ENCODE data around the gene SLC6A6. TPM values are rescaled to one million over a fixed set of nuclear protein-coding genes. Genes with fewer than 3 reads are reported as not detected.

Gene SLC6A6
- polyA plus RNA-seq, 4 donors, result 6.9 to 24.1 (median 9.7) TPM

DNA sequence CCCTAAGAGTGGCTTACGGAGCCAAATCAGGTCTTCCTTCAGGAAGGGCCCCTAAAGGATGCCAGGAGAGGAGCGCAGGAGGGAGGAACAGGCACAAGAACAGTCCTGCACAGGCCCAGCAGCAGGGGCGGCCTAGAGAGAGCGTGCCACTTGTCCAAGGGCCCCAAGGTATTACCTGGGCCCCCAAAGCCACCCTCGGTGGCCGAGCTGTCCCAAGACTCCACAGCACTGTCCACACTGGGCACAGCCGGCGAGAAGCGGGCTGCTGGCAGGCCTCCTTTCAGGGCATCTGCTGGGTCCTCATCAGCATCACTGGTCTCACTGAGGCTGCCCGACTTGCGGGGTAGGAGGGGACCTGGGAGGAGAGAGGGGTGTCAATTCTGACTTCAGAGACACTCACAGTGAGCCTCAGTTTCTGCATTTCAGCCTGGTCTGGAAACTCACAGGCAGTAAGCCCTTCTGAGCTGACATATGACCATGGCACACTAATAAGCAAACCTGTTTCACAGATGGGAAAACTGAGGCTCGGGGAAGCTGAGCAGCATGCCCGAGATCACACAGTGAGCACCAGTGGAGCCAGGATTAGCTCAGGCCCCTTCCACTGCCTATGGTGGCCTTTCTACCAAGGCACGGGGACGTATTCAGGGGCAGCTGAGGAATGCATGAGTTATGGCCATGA is 104.4 kb downstream of the SLC6A6 start:
- FAIRE-seq, result no peak
- Histone ChIP-seq H3K4me1 (ENCODE audit: control insufficient read depth in 3 of 3, insufficient read depth in 2 of 3, low read depth in 1 of 3, low read length in 2 of 3) (no peaks in the 10 kb centered on the region), H3K9me3 (ENCODE audit: control insufficient read depth in 2 of 2, insufficient read depth in 1 of 2, low read depth in 1 of 2, low read length in 1 of 2) (peaks cover 0 to 8% of the 10 kb centered on the region in 2 donors), H3K27ac (ENCODE audit: low read depth in 1 of 3, low read length in 2 of 3) (no peak overlapping the region), H3K4me3 (ENCODE audit: low read depth in 1 of 3, low read length in 3 of 3) (no peak overlapping the region), H3K36me3 (ENCODE audit: control insufficient read depth in 3 of 3, insufficient read depth in 2 of 3, low read depth in 1 of 3, low read length in 3 of 3) (no peaks in the 10 kb centered on the region), H3K27me3 (ENCODE audit: control insufficient read depth in 3 of 3, insufficient read depth in 3 of 3, low read length in 3 of 3) (no peaks in the 10 kb centered on the region)
- WGBS, 3 donors, result 82 to 88% (median 85%) methylated on average over 14 to 15 of the region's 15 CpGs
- DNase-seq, result no peak

GRCh38 chr3:14507305-14507741 is 104.9 kb downstream of the SLC6A6 start:
- Histone ChIP-seq H3K4me1 (ENCODE audit: control insufficient read depth in 3 of 3, insufficient read depth in 2 of 3, low read depth in 1 of 3, low read length in 2 of 3) (no peaks in the 10 kb centered on the region), H3K27me3 (ENCODE audit: control insufficient read depth in 3 of 3, insufficient read depth in 3 of 3, low read length in 3 of 3) (peaks cover 0 to under 1% (median 0%) of the 10 kb centered on the region in 3 donors), H3K4me3 (ENCODE audit: low read depth in 1 of 3, low read length in 3 of 3) (no peak overlapping the region), H3K27ac (ENCODE audit: low read depth in 1 of 3, low read length in 2 of 3) (no peak overlapping the region), H3K9me3 (ENCODE audit: control insufficient read depth in 2 of 2, insufficient read depth in 1 of 2, low read depth in 1 of 2, low read length in 1 of 2) (peaks cover 0 to 5% of the 10 kb centered on the region in 2 donors), H3K36me3 (ENCODE audit: control insufficient read depth in 3 of 3, insufficient read depth in 2 of 3, low read depth in 1 of 3, low read length in 3 of 3) (no peaks in the 10 kb centered on the region)
- 63 to 72% (median 69%) methylated on average over 13 of the region's 13 CpGs for WGBS, 3 donors
- FAIRE-seq (no peak), DNase-seq (no peak)

DNA sequence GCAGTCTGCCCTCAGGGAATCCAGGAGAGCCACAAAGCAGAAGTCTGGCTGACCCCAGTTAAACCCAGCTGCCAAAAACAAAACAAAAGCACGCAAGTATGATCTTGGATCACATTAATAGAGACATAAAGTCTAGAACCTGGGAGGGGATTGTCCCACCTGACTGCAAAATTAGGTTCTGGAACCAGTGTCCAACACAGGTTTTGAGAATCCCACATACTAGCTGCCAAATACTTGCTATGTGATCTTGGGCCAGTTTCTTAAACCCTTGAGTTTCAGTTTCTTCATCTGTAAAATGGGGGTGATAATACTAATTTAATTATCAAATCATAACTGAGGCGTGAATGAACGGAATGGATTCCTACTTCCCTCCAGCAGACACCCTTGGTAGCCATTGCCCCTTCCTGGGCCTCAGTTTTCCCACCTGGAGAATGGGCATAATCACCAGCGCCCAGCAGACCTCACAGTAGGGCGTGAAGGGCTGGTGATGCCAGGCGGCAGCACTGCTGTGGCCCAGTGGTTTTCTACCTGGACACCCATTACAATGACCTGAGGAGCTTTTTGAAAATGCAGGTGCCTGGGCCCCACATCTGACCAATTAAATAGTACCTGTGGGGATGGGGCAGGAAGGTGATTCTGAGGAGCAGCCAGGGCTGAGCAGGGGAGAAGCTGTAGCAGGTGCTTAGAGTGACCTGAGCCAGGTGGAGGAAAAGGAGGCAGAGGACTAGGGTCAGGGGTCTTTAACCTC is 105.5 kb downstream of the SLC6A6 start:
- H3K4me3 ChIP-seq (ENCODE audit: low read depth in 1 of 3, low read length in 3 of 3), result no peak overlapping the region
- no peak overlapping the region for H3K27ac ChIP-seq (ENCODE audit: low read depth in 1 of 3, low read length in 2 of 3)
- WGBS, 3 donors, result 86 to 89% (median 87%) methylated on average over 6 of the region's 6 CpGs
- no peaks in the 10 kb centered on the region for H3K36me3 ChIP-seq (ENCODE audit: control insufficient read depth in 3 of 3, insufficient read depth in 2 of 3, low read depth in 1 of 3, low read length in 3 of 3)
- DNase-seq (no peak), FAIRE-seq (no peak)
- H3K4me1 ChIP-seq (ENCODE audit: control insufficient read depth in 3 of 3, insufficient read depth in 2 of 3, low read depth in 1 of 3, low read length in 2 of 3), result no peaks in the 10 kb centered on the region
- peaks cover 0 to 3% (median 0%) of the 10 kb centered on the region in 3 donors for H3K27me3 ChIP-seq (ENCODE audit: control insufficient read depth in 3 of 3, insufficient read depth in 3 of 3, low read length in 3 of 3)
- H3K9me3 ChIP-seq (ENCODE audit: control insufficient read depth in 2 of 2, insufficient read depth in 1 of 2, low read depth in 1 of 2, low read length in 1 of 2), result peaks cover 0 to 1% of the 10 kb centered on the region in 2 donors

DNA sequence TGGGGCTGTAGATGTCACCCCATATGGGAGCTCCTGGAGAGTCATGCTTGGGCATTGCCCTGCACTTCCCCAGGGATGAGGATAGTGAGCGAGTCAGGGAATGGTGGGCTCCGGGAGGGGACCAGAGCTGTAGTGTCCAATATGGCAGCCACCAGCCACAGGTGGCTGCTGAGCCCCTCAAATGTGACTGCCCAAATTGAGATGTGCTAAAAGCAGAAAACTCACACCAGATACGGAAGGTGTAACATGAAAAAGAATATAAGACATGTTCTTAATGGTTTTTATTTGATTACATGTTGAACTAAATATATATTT is 106.1 kb downstream of the SLC6A6 start:
- Histone ChIP-seq H3K27ac (ENCODE audit: low read depth in 1 of 3, low read length in 2 of 3) (no peak overlapping the region), H3K9me3 (ENCODE audit: control insufficient read depth in 2 of 2, insufficient read depth in 1 of 2, low read depth in 1 of 2, low read length in 1 of 2) (no peaks in the 10 kb centered on the region), H3K36me3 (ENCODE audit: control insufficient read depth in 3 of 3, insufficient read depth in 2 of 3, low read depth in 1 of 3, low read length in 3 of 3) (no peaks in the 10 kb centered on the region), H3K27me3 (ENCODE audit: control insufficient read depth in 3 of 3, insufficient read depth in 3 of 3, low read length in 3 of 3) (peaks cover 0 to 3% (median 0%) of the 10 kb centered on the region in 3 donors), H3K4me3 (ENCODE audit: low read depth in 1 of 3, low read length in 3 of 3) (no peak overlapping the region), H3K4me1 (ENCODE audit: control insufficient read depth in 3 of 3, insufficient read depth in 2 of 3, low read depth in 1 of 3, low read length in 2 of 3) (no peaks in the 10 kb centered on the region)
- DNase-seq, result no peak
- no peak for FAIRE-seq
- WGBS, 3 donors, result 41 to 54% (median 42%) methylated on average over 3 of the region's 3 CpGs

GRCh38 chr3:14508966-14509795 is 106.8 kb downstream of the SLC6A6 start:
- Histone ChIP-seq H3K36me3 (ENCODE audit: control insufficient read depth in 3 of 3, insufficient read depth in 2 of 3, low read depth in 1 of 3, low read length in 3 of 3) (no peaks in the 10 kb centered on the region), H3K4me1 (ENCODE audit: control insufficient read depth in 3 of 3, insufficient read depth in 2 of 3, low read depth in 1 of 3, low read length in 2 of 3) (no peaks in the 10 kb centered on the region), H3K27ac (ENCODE audit: low read depth in 1 of 3, low read length in 2 of 3) (no peak overlapping the region), H3K27me3 (ENCODE audit: control insufficient read depth in 3 of 3, insufficient read depth in 3 of 3, low read length in 3 of 3) (peaks cover 0 to 3% (median 0%) of the 10 kb centered on the region in 3 donors), H3K9me3 (ENCODE audit: control insufficient read depth in 2 of 2, insufficient read depth in 1 of 2, low read depth in 1 of 2, low read length in 1 of 2) (no peaks in the 10 kb centered on the region), H3K4me3 (ENCODE audit: low read depth in 1 of 3, low read length in 3 of 3) (no peak overlapping the region)
- FAIRE-seq (no peak), DNase-seq (peak; percentile 50 to 62)
- 22 to 29% (median 23%) methylated on average over 18 to 22 of the region's 22 CpGs for WGBS, 3 donors

- no peak overlapping the region for H3K27ac ChIP-seq (ENCODE audit: low read depth in 1 of 3, low read length in 2 of 3)
- DNase-seq, result no peak
- 87 to 90% (median 89%) methylated on average over 10 of the region's 10 CpGs for WGBS, 3 donors
- peaks cover 0 to 5% (median 0%) of the 10 kb centered on the region in 3 donors for H3K27me3 ChIP-seq (ENCODE audit: control insufficient read depth in 3 of 3, insufficient read depth in 3 of 3, low read length in 3 of 3)
- H3K9me3 ChIP-seq (ENCODE audit: control insufficient read depth in 2 of 2, insufficient read depth in 1 of 2, low read depth in 1 of 2, low read length in 1 of 2), result no peaks in the 10 kb centered on the region
- H3K4me3 ChIP-seq (ENCODE audit: low read depth in 1 of 3, low read length in 3 of 3), result no peak overlapping the region
- H3K4me1 ChIP-seq (ENCODE audit: control insufficient read depth in 3 of 3, insufficient read depth in 2 of 3, low read depth in 1 of 3, low read length in 2 of 3), result no peaks in the 10 kb centered on the region
- H3K36me3 ChIP-seq (ENCODE audit: control insufficient read depth in 3 of 3, insufficient read depth in 2 of 3, low read depth in 1 of 3, low read length in 3 of 3), result no peaks in the 10 kb centered on the region
- FAIRE-seq, result no peak
These were observed 107.3 kb downstream of the SLC6A6 start for GRCh38 chr3:14509796-14510100.

DNA sequence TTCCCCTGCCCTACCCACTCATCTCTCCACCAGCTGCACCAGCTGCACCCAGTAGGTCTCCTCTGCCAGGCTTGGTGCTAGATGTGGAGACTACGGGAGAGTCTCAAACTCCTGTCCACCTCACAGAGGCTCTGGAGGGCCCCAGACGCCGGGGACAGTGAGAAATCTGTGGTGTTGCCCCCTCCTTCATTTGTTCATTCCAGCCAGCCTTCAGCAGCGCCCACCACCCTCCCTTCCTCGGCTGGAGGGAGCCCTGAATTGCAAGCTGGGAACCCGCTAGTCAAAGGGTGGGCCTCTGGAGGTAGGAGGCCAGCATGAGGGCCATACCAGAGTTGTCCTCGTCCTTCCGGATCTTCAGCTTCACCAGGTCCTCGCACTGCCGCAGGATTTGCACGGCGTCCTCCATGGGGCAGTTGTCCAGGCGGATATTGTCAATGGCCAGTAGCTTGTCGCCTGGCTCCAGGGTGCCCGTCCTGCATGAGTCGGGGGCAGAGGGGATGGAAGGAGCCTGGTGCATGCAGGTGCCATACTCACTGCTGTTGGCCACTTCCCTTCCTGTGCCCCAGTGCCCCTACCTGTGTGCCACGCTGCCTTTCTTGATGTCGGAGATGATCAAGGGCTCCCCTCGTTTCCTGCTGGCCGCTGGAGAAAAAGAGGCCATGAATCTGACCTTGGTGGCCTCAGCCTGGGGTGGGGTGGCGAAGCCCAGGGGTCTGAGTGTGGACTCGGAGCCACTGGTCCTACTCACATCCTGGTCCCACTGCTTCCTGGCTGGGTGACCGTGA is 108.6 kb downstream of the SLC6A6 start:
- no peak overlapping the region for H3K4me3 ChIP-seq (ENCODE audit: low read depth in 1 of 3, low read length in 3 of 3)
- no peaks in the 10 kb centered on the region for H3K9me3 ChIP-seq (ENCODE audit: control insufficient read depth in 2 of 2, insufficient read depth in 1 of 2, low read depth in 1 of 2, low read length in 1 of 2)
- H3K27me3 ChIP-seq (ENCODE audit: control insufficient read depth in 3 of 3, insufficient read depth in 3 of 3, low read length in 3 of 3), result peaks cover 0 to 5% (median 0%) of the 10 kb centered on the region in 3 donors
- WGBS, 3 donors, result 81 to 89% (median 88%) methylated on average over 23 of the region's 23 CpGs
- H3K27ac ChIP-seq (ENCODE audit: low read depth in 1 of 3, low read length in 2 of 3), result no peak overlapping the region
- DNase-seq (no peak), FAIRE-seq (no peak)
- no peaks in the 10 kb centered on the region for H3K4me1 ChIP-seq (ENCODE audit: control insufficient read depth in 3 of 3, insufficient read depth in 2 of 3, low read depth in 1 of 3, low read length in 2 of 3)
- no peaks in the 10 kb centered on the region for H3K36me3 ChIP-seq (ENCODE audit: control insufficient read depth in 3 of 3, insufficient read depth in 2 of 3, low read depth in 1 of 3, low read length in 3 of 3)
